ENCODE results near the gene SH3BP4.

SH3BP4 gene

GRCh38 chr2:234983011-234983726 is 31.4 kb downstream of the SH3BP4 start:
- no peak for DNase-seq

GRCh38 chr2:234985608-234986245 is 33.9 kb downstream of the SH3BP4 start:
- DNase-seq = no peak

GRCh38 chr2:234986390-234986789 is 34.6 kb downstream of the SH3BP4 start:
- DNase-seq = no peak

GRCh38 chr2:234986876-234987720 is 35.3 kb downstream of the SH3BP4 start:
- no peak for DNase-seq

GRCh38 chr2:234987754-234988153 is 35.9 kb downstream of the SH3BP4 start:
- DNase-seq = no peak

- no peak for DNase-seq
Measured at GRCh38 chr2:234988491-234988890, 36.7 kb downstream of the SH3BP4 start.

- no peak for DNase-seq
Measured at GRCh38 chr2:234989183-234989701, 37.4 kb downstream of the SH3BP4 start.

GRCh38 chr2:234990300-234990699 is 38.5 kb downstream of the SH3BP4 start:
- no peak for DNase-seq

GRCh38 chr2:234991290-234991689 is 39.5 kb downstream of the SH3BP4 start:
- no peak for DNase-seq

GRCh38 chr2:234991793-234992192 is 40.0 kb downstream of the SH3BP4 start:
- DNase-seq = no peak

- no peak for DNase-seq
Measured at GRCh38 chr2:234992196-234992595, 40.4 kb downstream of the SH3BP4 start.

- DNase-seq = no peak
Measured at GRCh38 chr2:234992624-234993349, 41.0 kb downstream of the SH3BP4 start.

GRCh38 chr2:234993541-234993981 is 41.7 kb downstream of the SH3BP4 start:
- DNase-seq = no peak

GRCh38 chr2:234994438-234995321 is 42.9 kb downstream of the SH3BP4 start:
- no peak for DNase-seq

GRCh38 chr2:234995332-234996068 is 43.7 kb downstream of the SH3BP4 start:
- DNase-seq = no peak

- no peak for DNase-seq
Measured at GRCh38 chr2:234996069-234996940, 44.5 kb downstream of the SH3BP4 start.

- no peak for DNase-seq
Measured at GRCh38 chr2:234996941-234997270, 45.1 kb downstream of the SH3BP4 start.

GRCh38 chr2:234997389-234997788 is 45.6 kb downstream of the SH3BP4 start:
- DNase-seq = no peak

- DNase-seq = no peak
Measured at GRCh38 chr2:234998404-234999211, 46.8 kb downstream of the SH3BP4 start.
